Hematopoietic multipotent progenitor cell treated with erythropoietin and hydrocortisone succinate and interleukin-3 and kit ligand, for 4 days (in vitro differentiated cells): Measurements from ENCODE around the gene GTF2A2.
A peak's percentile ranks its signal among the peaks of the same experiment; 100 is the strongest.
"Not testable (repeated sequence)": the region's sequence is repeated elsewhere in the genome, so short reads cannot be mapped to it uniquely, and the experiment has no call there.

Experiments used
- DNase-seq: peaks from one replicate; pipeline ENCODE4 v3.0.0-alpha.2; 2015

Gene GTF2A2

GRCh38 chr15:59668556-59668955, 11.2 kb upstream of the GTF2A2 start:
- DNase-seq, result no peak

GRCh38 chr15:59662260-59662659, 4.9 kb upstream of the GTF2A2 start:
- DNase-seq, result no peak

- no peak for DNase-seq
Measured at GRCh38 chr15:59659366-59659765, 2.1 kb upstream of the GTF2A2 start.

- DNase-seq, result no peak
Measured at GRCh38 chr15:59657635-59658125, 365 bp upstream of the GTF2A2 start.

- DNase-seq, result peak; percentile 14
Measured at GRCh38 chr15:59654046-59654445, 3.3 kb downstream of the GTF2A2 start.

GRCh38 chr15:59649603-59650002, 7.7 kb downstream of the GTF2A2 start:
- DNase-seq, result no peak

GRCh38 chr15:59647085-59647484, 10.2 kb downstream of the GTF2A2 start:
- no peak for DNase-seq

- DNase-seq, result no peak
Measured at GRCh38 chr15:59646277-59646676, 11.0 kb downstream of the GTF2A2 start.

GRCh38 chr15:59645812-59646211, 11.5 kb downstream of the GTF2A2 start:
- DNase-seq, result not testable (repeated sequence)

GRCh38 chr15:59644756-59645155, 12.6 kb downstream of the GTF2A2 start:
- DNase-seq, result no peak

GRCh38 chr15:59642351-59642750, 15.0 kb downstream of the GTF2A2 start:
- DNase-seq, result peak; percentile 24

- DNase-seq, result not testable (repeated sequence)
Measured at GRCh38 chr15:59637507-59637906, 19.8 kb downstream of the GTF2A2 start.

- no peak for DNase-seq
Measured at GRCh38 chr15:59636184-59636583, 21.1 kb downstream of the GTF2A2 start.

- peak; percentile 34 for DNase-seq
Measured at GRCh38 chr15:59632714-59633113, 24.6 kb downstream of the GTF2A2 start.

GRCh38 chr15:59622289-59622688, 35.0 kb downstream of the GTF2A2 start:
- peak; percentile 74 for DNase-seq

- DNase-seq, result no peak
Measured at GRCh38 chr15:59618406-59618805, 38.9 kb downstream of the GTF2A2 start.

GRCh38 chr15:59616379-59616778, 40.9 kb downstream of the GTF2A2 start:
- DNase-seq, result no peak

GRCh38 chr15:59615661-59616060, 41.7 kb downstream of the GTF2A2 start:
- no peak for DNase-seq

- no peak for DNase-seq
Measured at GRCh38 chr15:59614153-59614552, 43.2 kb downstream of the GTF2A2 start.

GRCh38 chr15:59611276-59612260, 45.7 kb downstream of the GTF2A2 start, which contains the start of gene GCNT3:
Gene GCNT3, plus strand, starts transcription at chr15:59611783. Its CDS starts 6,456 bp downstream, at chr15:59618239.
- no peak for DNase-seq

- peak; percentile 8 for DNase-seq
Measured at GRCh38 chr15:59609730-59610712, 47.3 kb downstream of the GTF2A2 start.

GRCh38 chr15:59605994-59606393, 51.3 kb downstream of the GTF2A2 start:
- no peak for DNase-seq

GRCh38 chr15:59598461-59598860, 58.9 kb downstream of the GTF2A2 start:
- DNase-seq, result no peak
